ENCODE data around the gene ZNF205. TPM values are rescaled to one million over a fixed set of nuclear protein-coding genes. Genes with fewer than 3 reads are reported as not detected.

ZNF205 gene
- total and polyA plus RNA-seq, 2 of the 13 experiments (the other 11 are each of a cell fraction or from before 2014, with no cell fraction given): 5.8 to 10.2 TPM

DNA sequence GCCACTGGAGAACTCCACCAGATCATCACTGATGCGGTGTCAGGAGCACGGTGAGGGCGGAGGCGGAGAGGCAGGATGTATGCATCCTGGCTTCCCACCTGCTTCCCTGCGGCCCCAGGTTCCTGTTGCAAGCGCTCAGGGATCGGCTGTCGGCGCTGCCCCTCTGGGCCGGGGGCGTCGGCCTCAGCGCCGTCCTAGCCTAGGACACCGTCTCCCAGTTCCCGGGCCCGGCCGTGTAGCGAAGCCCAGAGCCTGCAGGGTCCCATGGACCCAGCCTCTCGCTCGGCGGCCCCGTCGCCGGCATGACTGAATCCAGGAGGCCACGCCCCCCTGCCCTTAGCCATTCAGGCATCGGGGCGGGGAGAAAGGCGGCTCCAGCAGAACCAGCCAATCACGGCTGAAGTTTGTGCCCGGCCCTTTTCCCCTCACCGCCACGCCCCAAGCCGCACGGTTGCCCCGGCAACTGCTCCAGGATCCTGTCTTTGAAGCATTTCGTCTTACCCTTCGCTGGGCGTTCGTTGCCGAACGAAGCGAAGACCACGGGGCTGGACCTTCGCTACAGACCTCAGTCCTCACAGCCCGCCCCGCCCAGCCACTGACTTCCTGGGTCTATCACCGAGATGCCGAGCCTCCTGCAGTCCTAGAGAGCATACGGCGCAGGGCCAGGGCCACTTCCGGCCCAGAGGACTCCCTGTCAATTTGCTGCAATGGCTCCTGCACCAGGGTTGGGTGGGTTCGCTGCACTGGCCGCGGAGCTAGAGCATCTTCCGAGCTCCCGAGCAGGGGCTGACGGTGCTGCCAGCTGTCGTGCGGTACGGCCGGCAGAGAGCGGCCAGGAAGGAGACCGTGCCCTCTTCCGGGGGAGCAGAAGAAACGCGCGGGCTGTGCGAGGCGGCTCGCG is 11.8 kb downstream of the ZNF205 start (continued):
- TF ChIP-seq, protein P1, sequence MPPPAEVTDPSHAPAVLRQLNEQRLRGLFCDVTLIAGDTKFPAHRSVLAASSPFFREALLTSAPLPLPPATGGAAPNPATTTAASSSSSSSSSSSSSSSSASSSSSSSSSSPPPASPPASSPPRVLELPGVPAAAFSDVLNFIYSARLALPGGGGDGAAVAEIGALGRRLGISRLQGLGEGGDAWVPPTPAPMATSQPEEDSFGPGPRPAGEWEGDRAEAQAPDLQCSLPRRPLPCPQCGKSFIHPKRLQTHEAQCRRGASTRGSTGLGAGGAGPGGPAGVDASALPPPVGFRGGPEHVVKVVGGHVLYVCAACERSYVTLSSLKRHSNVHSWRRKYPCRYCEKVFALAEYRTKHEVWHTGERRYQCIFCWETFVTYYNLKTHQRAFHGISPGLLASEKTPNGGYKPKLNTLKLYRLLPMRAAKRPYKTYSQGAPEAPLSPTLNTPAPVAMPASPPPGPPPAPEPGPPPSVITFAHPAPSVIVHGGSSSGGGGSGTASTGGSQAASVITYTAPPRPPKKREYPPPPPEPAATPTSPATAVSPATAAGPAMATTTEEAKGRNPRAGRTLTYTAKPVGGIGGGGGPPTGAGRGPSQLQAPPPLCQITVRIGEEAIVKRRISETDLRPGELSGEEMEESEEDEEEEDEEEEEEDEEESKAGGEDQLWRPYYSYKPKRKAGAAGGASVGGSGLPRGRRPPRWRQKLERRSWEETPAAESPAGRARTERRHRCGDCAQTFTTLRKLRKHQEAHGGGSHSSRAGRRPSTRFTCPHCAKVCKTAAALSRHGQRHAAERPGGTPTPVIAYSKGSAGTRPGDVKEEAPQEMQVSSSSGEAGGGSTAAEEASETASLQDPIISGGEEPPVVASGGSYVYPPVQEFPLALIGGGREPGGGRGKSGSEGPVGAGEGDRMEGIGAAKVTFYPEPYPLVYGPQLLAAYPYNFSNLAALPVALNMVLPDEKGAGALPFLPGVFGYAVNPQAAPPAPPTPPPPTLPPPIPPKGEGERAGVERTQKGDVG (CRISPR knock-in tag; IDR thresholded peaks at IDR 0.05; ENCODE audit: borderline replicate concordance): no peak
- TF ChIP-seq ZFAT (CRISPR knock-in tag; conservative IDR thresholded peaks at IDR 0.05): no peak
- TF ChIP-seq, protein P2, sequence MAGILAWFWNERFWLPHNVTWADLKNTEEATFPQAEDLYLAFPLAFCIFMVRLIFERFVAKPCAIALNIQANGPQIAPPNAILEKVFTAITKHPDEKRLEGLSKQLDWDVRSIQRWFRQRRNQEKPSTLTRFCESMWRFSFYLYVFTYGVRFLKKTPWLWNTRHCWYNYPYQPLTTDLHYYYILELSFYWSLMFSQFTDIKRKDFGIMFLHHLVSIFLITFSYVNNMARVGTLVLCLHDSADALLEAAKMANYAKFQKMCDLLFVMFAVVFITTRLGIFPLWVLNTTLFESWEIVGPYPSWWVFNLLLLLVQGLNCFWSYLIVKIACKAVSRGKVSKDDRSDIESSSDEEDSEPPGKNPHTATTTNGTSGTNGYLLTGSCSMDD (CRISPR knock-in tag; IDR thresholded peaks at IDR 0.05): no peak
- no peak for TF ChIP-seq SIX4 (CRISPR knock-in tag; IDR thresholded peaks at IDR 0.05)
- no peak for TF ChIP-seq PPARG (CRISPR knock-in tag; conservative IDR thresholded peaks at IDR 0.05)
- TF ChIP-seq TCF7L2 (IDR thresholded peaks at IDR 0.05; ENCODE audit: low read depth, low read length): no peak
- TF ChIP-seq NFKB2 (CRISPR knock-in tag; IDR thresholded peaks at IDR 0.05; ENCODE audit: borderline replicate concordance): peak; percentile 86; the same call in 1 of the 2 replicates
- 0 out of 2 replicates have a peak, but pooled peaks have one; percentile 41 for TF ChIP-seq MXD4 (CRISPR knock-in tag; IDR thresholded peaks at IDR 0.05)
- no peak for TF ChIP-seq THYN1 (CRISPR knock-in tag; IDR thresholded peaks at IDR 0.05; ENCODE audit: borderline replicate concordance, low read depth)
- 0 out of 2 replicates have a peak, but pooled peaks have one; percentile 36 for TF ChIP-seq YEATS4 (CRISPR knock-in tag; IDR thresholded peaks at IDR 0.05; ENCODE audit: borderline replicate concordance)
- TF ChIP-seq NR2F6 (IDR thresholded peaks at IDR 0.05): no peak
- TF ChIP-seq NR2F6 (CRISPR knock-in tag; IDR thresholded peaks at IDR 0.05): no peak
- TF ChIP-seq SIN3B (IDR thresholded peaks at IDR 0.05; ENCODE audit: low read length): no peak
- TF ChIP-seq KDM4B (CRISPR knock-in tag; IDR thresholded peaks at IDR 0.05): no peak; the same call in 1 of the 2 replicates
- TF ChIP-seq ZNF230 (CRISPR knock-in tag; IDR thresholded peaks at IDR 0.05): no peak
- no peak for TF ChIP-seq ZSCAN9 (CRISPR knock-in tag; IDR thresholded peaks at IDR 0.05; ENCODE audit: borderline replicate concordance)
- TF ChIP-seq, protein P3, sequence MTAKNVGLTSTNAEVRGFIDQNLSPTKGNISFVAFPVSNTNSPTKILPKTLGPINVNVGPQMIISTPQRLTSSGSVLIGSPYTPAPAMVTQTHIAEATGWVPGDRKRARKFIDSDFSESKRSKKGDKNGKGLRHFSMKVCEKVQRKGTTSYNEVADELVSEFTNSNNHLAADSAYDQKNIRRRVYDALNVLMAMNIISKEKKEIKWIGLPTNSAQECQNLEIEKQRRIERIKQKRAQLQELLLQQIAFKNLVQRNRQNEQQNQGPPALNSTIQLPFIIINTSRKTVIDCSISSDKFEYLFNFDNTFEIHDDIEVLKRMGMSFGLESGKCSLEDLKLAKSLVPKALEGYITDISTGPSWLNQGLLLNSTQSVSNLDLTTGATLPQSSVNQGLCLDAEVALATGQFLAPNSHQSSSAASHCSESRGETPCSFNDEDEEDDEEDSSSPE (CRISPR knock-in tag; IDR thresholded peaks at IDR 0.05): peak; percentile 22; the same call in 1 of the 2 replicates
- peak; percentile 14; the same call in 1 of the 2 replicates for TF ChIP-seq ZNF777 (CRISPR knock-in tag; IDR thresholded peaks at IDR 0.05)
- TF ChIP-seq CENPT (CRISPR knock-in tag; IDR thresholded peaks at IDR 0.05; ENCODE audit: low read depth): peak; percentile 63; the same call in 1 of the 2 replicates
- TF ChIP-seq, protein P4, sequence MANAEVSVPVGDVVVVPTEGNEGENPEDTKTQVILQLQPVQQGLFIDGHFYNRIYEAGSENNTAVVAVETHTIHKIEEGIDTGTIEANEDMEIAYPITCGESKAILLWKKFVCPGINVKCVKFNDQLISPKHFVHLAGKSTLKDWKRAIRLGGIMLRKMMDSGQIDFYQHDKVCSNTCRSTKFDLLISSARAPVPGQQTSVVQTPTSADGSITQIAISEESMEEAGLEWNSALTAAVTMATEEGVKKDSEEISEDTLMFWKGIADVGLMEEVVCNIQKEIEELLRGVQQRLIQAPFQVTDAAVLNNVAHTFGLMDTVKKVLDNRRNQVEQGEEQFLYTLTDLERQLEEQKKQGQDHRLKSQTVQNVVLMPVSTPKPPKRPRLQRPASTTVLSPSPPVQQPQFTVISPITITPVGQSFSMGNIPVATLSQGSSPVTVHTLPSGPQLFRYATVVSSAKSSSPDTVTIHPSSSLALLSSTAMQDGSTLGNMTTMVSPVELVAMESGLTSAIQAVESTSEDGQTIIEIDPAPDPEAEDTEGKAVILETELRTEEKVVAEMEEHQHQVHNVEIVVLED (CRISPR knock-in tag; IDR thresholded peaks at IDR 0.05; ENCODE audit: borderline replicate concordance): peak; percentile 64
- TF ChIP-seq, protein P5, sequence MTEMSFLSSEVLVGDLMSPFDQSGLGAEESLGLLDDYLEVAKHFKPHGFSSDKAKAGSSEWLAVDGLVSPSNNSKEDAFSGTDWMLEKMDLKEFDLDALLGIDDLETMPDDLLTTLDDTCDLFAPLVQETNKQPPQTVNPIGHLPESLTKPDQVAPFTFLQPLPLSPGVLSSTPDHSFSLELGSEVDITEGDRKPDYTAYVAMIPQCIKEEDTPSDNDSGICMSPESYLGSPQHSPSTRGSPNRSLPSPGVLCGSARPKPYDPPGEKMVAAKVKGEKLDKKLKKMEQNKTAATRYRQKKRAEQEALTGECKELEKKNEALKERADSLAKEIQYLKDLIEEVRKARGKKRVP (CRISPR knock-in tag; IDR thresholded peaks at IDR 0.05): no peak
- TF ChIP-seq ZNF232 (CRISPR knock-in tag; IDR thresholded peaks at IDR 0.05; ENCODE audit: borderline replicate concordance): peak; percentile 29; the same call in 1 of the 2 replicates

Data from HepG2 (cell line).